Activated naive CD8-positive, alpha-beta T cell treated with anti-CD3 and anti-CD28 coated beads, Interleukin-2, amount 50 U/mL, for 24 hours (primary cell): ENCODE results near the gene TRIM41.
"Not testable (repeated sequence)": the region's sequence is repeated elsewhere in the genome, so short reads cannot be mapped to it uniquely, and the experiment has no call there.

Experiments used
- ATAC-seq: fragments of 150-1000 bp; cut with Tn5 transposase; one replicate; pipeline ENCODE4 v1.10.0; 2021
- DNase-seq: peaks from one replicate; pipeline ENCODE4 v3.0.0; 2021
- H3K27ac Mint-ChIP-seq: one replicate; pipeline ENCODE4 v1.8.0; 2021; ENCODE audit warnings: mild to moderate bottlenecking, mixed read lengths
- H3K27me3 Mint-ChIP-seq: one replicate; pipeline ENCODE4 v1.8.0; 2021; ENCODE audit warnings: mixed read lengths
- H3K36me3 Mint-ChIP-seq: one replicate; pipeline ENCODE4 v1.8.0; 2021; ENCODE audit warnings: low read depth, mixed read lengths
- H3K4me1 Mint-ChIP-seq: one replicate; pipeline ENCODE4 v1.8.0; 2021; ENCODE audit warnings: mixed read lengths
- H3K4me3 Mint-ChIP-seq: one replicate; pipeline ENCODE4 v1.8.0; 2021; ENCODE audit warnings: mild to moderate bottlenecking, moderate library complexity, mixed read lengths
- H3K9me3 Mint-ChIP-seq: one replicate; pipeline ENCODE4 v1.8.0; 2021; ENCODE audit warnings: mixed read lengths

Gene TRIM41

GRCh38 chr5:181223058-181223728 lies at the start of gene TRIM41:
TSS of gene TRIM41 (plus strand) at chr5:181223281. CDS start at chr5:181224000, 719 bp downstream.
- H3K9me3 Mint-ChIP-seq, result no peaks in the 10 kb centered on the region
- peaks cover 6% of the 10 kb centered on the region for H3K27me3 Mint-ChIP-seq
- H3K4me3 Mint-ChIP-seq, result peak within 1 kb of the TSS; percentile 97
- peaks cover 65% of the 10 kb centered on the region for H3K4me1 Mint-ChIP-seq
- peaks cover 15% of the 10 kb centered on the region for H3K36me3 Mint-ChIP-seq
- peak within 1 kb of the TSS; percentile 96 for H3K27ac Mint-ChIP-seq
- peak; percentile 99 for DNase-seq
- peak; percentile 47 for ATAC-seq

GRCh38 chr5:181173420-181174342 lies 49.4 kb upstream of the TRIM41 start:
- H3K36me3 Mint-ChIP-seq, result peaks cover 3% of the 10 kb centered on the region
- peaks cover 51% of the 10 kb centered on the region for H3K27me3 Mint-ChIP-seq
- peak overlapping the region; percentile 87 for H3K27ac Mint-ChIP-seq

GRCh38 chr5:181176254-181176952 lies 46.7 kb upstream of the TRIM41 start:
- H3K4me3 Mint-ChIP-seq, result no peak overlapping the region
- peaks cover 21% of the 10 kb centered on the region for H3K4me1 Mint-ChIP-seq
- peaks cover 27% of the 10 kb centered on the region for H3K27me3 Mint-ChIP-seq
- no peaks in the 10 kb centered on the region for H3K9me3 Mint-ChIP-seq
- H3K27ac Mint-ChIP-seq, result no peak overlapping the region
- no peak for ATAC-seq
- peaks cover 3% of the 10 kb centered on the region for H3K36me3 Mint-ChIP-seq
- DNase-seq, result no peak

More at GRCh38 chr5:181173420-181174342, 49.4 kb upstream of the TRIM41 start:
- ATAC-seq (peak; percentile 87), DNase-seq (peak; percentile 73)
- Mint-ChIP-seq H3K4me1 (peaks cover 44% of the 10 kb centered on the region), H3K9me3 (no peaks in the 10 kb centered on the region), H3K4me3 (peak overlapping the region; percentile 82)

- DNase-seq, H3K4me3 Mint-ChIP-seq, H3K9me3 Mint-ChIP-seq, ATAC-seq, H3K36me3 Mint-ChIP-seq, H3K27ac Mint-ChIP-seq: not testable (repeated sequence)
- Mint-ChIP-seq H3K4me1 (peaks cover 22% of the 10 kb centered on the region), H3K27me3 (peaks cover 27% of the 10 kb centered on the region)
Observed at GRCh38 chr5:181177559-181177958, 45.5 kb upstream of the TRIM41 start.

- DNase-seq (peak; percentile 61), ATAC-seq (peak; percentile 72)
- H3K4me3 Mint-ChIP-seq, result no peak overlapping the region
- H3K36me3 Mint-ChIP-seq, result no peaks in the 10 kb centered on the region
- H3K4me1 Mint-ChIP-seq, result peaks cover 25% of the 10 kb centered on the region
- no peaks in the 10 kb centered on the region for H3K9me3 Mint-ChIP-seq
- no peak overlapping the region for H3K27ac Mint-ChIP-seq
- peaks cover 13% of the 10 kb centered on the region for H3K27me3 Mint-ChIP-seq
Observed at GRCh38 chr5:181181650-181182565, 41.2 kb upstream of the TRIM41 start.

GRCh38 chr5:181182651-181183050 lies 40.4 kb upstream of the TRIM41 start:
- peak overlapping the region; percentile 46 for H3K27ac Mint-ChIP-seq
- peaks cover 30% of the 10 kb centered on the region for H3K4me1 Mint-ChIP-seq
- no peak for DNase-seq
- no peaks in the 10 kb centered on the region for H3K36me3 Mint-ChIP-seq
- no peaks in the 10 kb centered on the region for H3K9me3 Mint-ChIP-seq
- ATAC-seq, result no peak
- H3K27me3 Mint-ChIP-seq, result peaks cover 15% of the 10 kb centered on the region
- peak overlapping the region; percentile 77 for H3K4me3 Mint-ChIP-seq

- no peak for DNase-seq
- Mint-ChIP-seq H3K36me3 (peaks cover 8% of the 10 kb centered on the region), H3K4me3 (peak overlapping the region; percentile 85), H3K9me3 (no peaks in the 10 kb centered on the region), H3K4me1 (peaks cover 48% of the 10 kb centered on the region), H3K27me3 (peaks cover 20% of the 10 kb centered on the region), H3K27ac (peak overlapping the region; percentile 90)
- no peak for ATAC-seq
Observed at GRCh38 chr5:181184845-181185216, 38.2 kb upstream of the TRIM41 start.

- Mint-ChIP-seq H3K4me1 (peaks cover 55% of the 10 kb centered on the region), H3K27me3 (peaks cover 20% of the 10 kb centered on the region), H3K4me3 (no peak overlapping the region), H3K9me3 (no peaks in the 10 kb centered on the region), H3K36me3 (peaks cover 8% of the 10 kb centered on the region), H3K27ac (no peak overlapping the region)
- ATAC-seq (no peak), DNase-seq (no peak)
Observed at GRCh38 chr5:181185560-181185959, 37.5 kb upstream of the TRIM41 start.

GRCh38 chr5:181186022-181186421 lies 37.1 kb upstream of the TRIM41 start:
- no peak overlapping the region for H3K4me3 Mint-ChIP-seq
- peaks cover 55% of the 10 kb centered on the region for H3K4me1 Mint-ChIP-seq

GRCh38 chr5:181186986-181187499 lies 36.0 kb upstream of the TRIM41 start:
- Mint-ChIP-seq H3K27ac (peak overlapping the region; percentile 99), H3K4me1 (peaks cover 61% of the 10 kb centered on the region), H3K36me3 (peaks cover 11% of the 10 kb centered on the region), H3K27me3 (peaks cover 16% of the 10 kb centered on the region), H3K9me3 (no peaks in the 10 kb centered on the region), H3K4me3 (peak overlapping the region; percentile 92)
- no peak for DNase-seq
- no peak for ATAC-seq

More at GRCh38 chr5:181186022-181186421, 37.1 kb upstream of the TRIM41 start:
- no peaks in the 10 kb centered on the region for H3K9me3 Mint-ChIP-seq
- ATAC-seq (no peak), DNase-seq (no peak)
- H3K27me3 Mint-ChIP-seq, result peaks cover 20% of the 10 kb centered on the region
- H3K27ac Mint-ChIP-seq, result no peak overlapping the region
- H3K36me3 Mint-ChIP-seq, result peaks cover 8% of the 10 kb centered on the region

- Mint-ChIP-seq H3K36me3 (peaks cover 11% of the 10 kb centered on the region), H3K9me3 (no peaks in the 10 kb centered on the region), H3K27me3 (peaks cover 14% of the 10 kb centered on the region), H3K27ac (peak overlapping the region; percentile 99), H3K4me3 (peak overlapping the region; percentile 92), H3K4me1 (peaks cover 62% of the 10 kb centered on the region)
- DNase-seq (peak; percentile 78), ATAC-seq (peak; percentile 7)
Observed at GRCh38 chr5:181187500-181188213, 35.4 kb upstream of the TRIM41 start.

- Mint-ChIP-seq H3K36me3 (peaks cover 13% of the 10 kb centered on the region), H3K4me3 (peak overlapping the region; percentile 92)
Observed at GRCh38 chr5:181188700-181189362, 34.2 kb upstream of the TRIM41 start.

More at GRCh38 chr5:181188700-181189362, 34.2 kb upstream of the TRIM41 start:
- Mint-ChIP-seq H3K4me1 (peaks cover 67% of the 10 kb centered on the region), H3K9me3 (no peaks in the 10 kb centered on the region), H3K27me3 (peaks cover 11% of the 10 kb centered on the region), H3K27ac (peak overlapping the region; percentile 99)
- ATAC-seq (peak; percentile 2), DNase-seq (peak; percentile 83)
